ENCODE data around the gene SMG1.

DNA sequence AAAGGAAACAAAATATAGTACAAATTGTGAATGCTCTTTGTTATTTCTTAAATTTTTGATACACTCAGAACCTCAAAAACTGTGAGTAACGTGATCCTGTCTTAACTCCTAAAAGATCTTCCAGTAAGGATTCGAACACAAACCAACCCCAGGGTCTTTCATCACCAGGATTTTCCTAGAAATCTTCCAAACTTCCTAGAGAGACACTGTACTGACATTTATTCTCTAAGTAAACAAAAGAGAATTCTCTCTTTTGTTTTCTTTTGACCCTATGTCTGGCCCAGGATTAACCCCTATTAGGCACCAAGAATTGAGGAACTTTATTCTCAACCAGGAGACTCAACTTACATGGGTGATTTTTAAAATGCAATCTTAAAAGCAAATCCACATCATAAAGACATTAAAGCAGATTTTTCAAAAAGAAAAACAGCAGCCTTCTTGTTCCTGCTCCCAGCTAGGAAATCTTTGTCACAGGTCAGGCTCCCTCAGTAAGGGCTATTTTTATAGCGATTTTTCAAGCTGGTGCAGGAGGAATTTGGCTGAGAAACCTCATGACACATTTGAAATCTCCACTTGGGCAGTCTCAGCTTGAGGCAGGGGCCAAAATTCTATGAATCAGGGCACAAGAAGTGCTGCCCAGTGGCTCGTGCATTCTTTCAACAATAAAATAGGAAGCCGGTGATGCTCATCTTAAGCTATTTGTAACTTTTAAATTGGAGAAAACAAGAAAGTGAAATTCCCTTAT, 6.2 kb upstream of the SMG1 start:
- no peak for TF ChIP-seq POLR2A (IDR thresholded peaks at IDR 0.05; ENCODE audit: low read length)
- TF ChIP-seq GATA1 (IDR thresholded peaks at IDR 0.05; ENCODE audit: low read depth, low read length): no peak

Data from erythroblast (primary cell).